ENCODE measurements around the gene CARD9.

- TF ChIP-seq POLR2A (IDR thresholded peaks at IDR 0.05) (no peak), CTCF (IDR thresholded peaks at IDR 0.05 in 8 of 11, conservative IDR thresholded peaks at IDR 0.05 in 3 of 11) (no peak)
Observed at GRCh38 chr9:136341769-136342168, 31.7 kb downstream of the CARD9 start.
